Adrenal gland (tissue), 12 donors: Measurements from ENCODE around the gene CISH. TPM values are rescaled to one million over a fixed set of nuclear protein-coding genes. Genes with fewer than 3 reads are reported as not detected.

Experiments used
- DNase-seq, 7 donors: peaks; one replicate each; pipeline ENCODE4 v3.0.0-alpha.2; 2019 to 2020
- H3K27ac ChIP-seq, 5 donors: fragments of 200-600 bp; sonication (generic) in 4 of 5; 1 replicate in 3 of 5; 2 replicates in 2 of 5; pipeline versions ENCODE4 v1.5.1 to v1.8.0; 2016 to 2020; ENCODE audit warnings: mild to moderate bottlenecking in 1 of 5
- H3K27me3 ChIP-seq: fragments of 200-600 bp; 2 replicates; pipeline ENCODE4 v1.8.0; 2021
- H3K36me3 ChIP-seq, 2 donors: fragments of 200-600 bp; replicated peaks in 1 of 2; 1 replicate in 1 of 2; 2 replicates in 1 of 2; pipeline versions ENCODE4 v1.5.1 to v1.8.0; 2018 to 2022
- H3K4me1 ChIP-seq, 2 donors: fragments of 200-600 bp; replicated peaks in 1 of 2; 1 replicate in 1 of 2; 2 replicates in 1 of 2; pipeline versions ENCODE4 v1.5.1 to v1.8.0; 2018 to 2021
- H3K4me3 ChIP-seq, 4 donors: fragments of 200-600 bp; sonication (generic) in 3 of 4; one replicate each; pipeline ENCODE4 v1.5.1; 2016 to 2018
- H3K9me3 ChIP-seq, 3 donors: fragments of 200-600 bp; sonication (generic) in 1 of 3; replicated peaks in 1 of 3; 1 replicate in 2 of 3; 2 replicates in 1 of 3; pipeline versions ENCODE4 v1.5.1 to v1.8.0; 2016 to 2021
- CTCF ChIP-seq, 6 experiments: fragments of 450-650 bp in 4 of 6; fragments of 200-600 bp in 2 of 6; sonication (generic) in 1 of 6; IDR thresholded peaks; 1 replicate in 5 of 6; 2 replicates in 1 of 6; pipeline versions ENCODE4 v1.5.1 to v1.8.0; 2016 to 2021; ENCODE audit warnings: antibody characterized with exemption in 6 of 6, mild to moderate bottlenecking in 2 of 6, moderate library complexity in 1 of 6
- POLR2A ChIP-seq, 2 donors: fragments of 450-650 bp; IDR thresholded peaks; one replicate each; pipeline ENCODE4 v1.6.1; 2017; ENCODE audit warnings: antibody characterized with exemption in 2 of 2, mild to moderate bottlenecking in 2 of 2, moderate library complexity in 1 of 2
- WGBS, 4 donors: extraction: QIAGEN DNeasy Blood & Tissue Kit in 2 of 4; methylation state at CpG; one replicate each; pipeline versions ENCODE4 v1.1.5 to v1.1.7; 2013 to 2017; 5-methylcytosine and 5-hydroxymethylcytosine counted together
- intact Hi-C, 2 donors: fragments of 100-400 bp; cut with DNase I; formaldehyde crosslinking; loops; one replicate each; pipeline versions ENCODE4 v1.14.1 to v1.15.0; 2022 to 2023
- polyA plus RNA-seq, 3 donors: library from polyadenylated mRNA; stranded (reverse); fragments of 200-250 nt in 2 of 3; fragments of 350-450 nt in 1 of 3; fragmentation: Illumina TruSeq in 1 of 3; extraction: RNeasy Lipid Tissue Mini Kit (QIAGEN cat#74804) in 1 of 3; gene quantifications; one replicate each; pipeline ENCODE4 v1.2.3, GENCODE V29; 2013 to 2014
- total RNA-seq, 9 donors: library from RNA; depleted of rRNA in 4 of 9; stranded (reverse); fragments of >200 nt in 4 of 9; fragments of 120-200 nt in 1 of 9; fragmentation: NEBNext Ultra II Directional in 1 of 9; extraction: Animal tissue kit (Norgen Biotek cat#: 25700) in 1 of 9; gene quantifications; one replicate each; pipeline versions ENCODE4 v1.1.0 to v1.2.4, GENCODE V29; 2013 to 2023
- donor health status: healthy with polysubstance abuse.
- donor health status: Bipolar disorder and iron deficiency.
- donor health status: DM: yes; HTN: yes; CAD: no.
- donor health status: DM: no; HTN: no; CAD: no.
- donor health status: DM: no; HTN: no; CAD: no.
- donor health status: DM: yes; HTN: yes; CAD: no.

Gene CISH
- total and polyA plus RNA-seq, 12 donors: 1.8 to 12.6 (median 5.1) TPM

- no peaks in the 10 kb centered on the region for H3K27me3 ChIP-seq
- H3K36me3 ChIP-seq: peaks cover 0 to 18% of the 10 kb centered on the region in 2 donors
- no peaks in the 10 kb centered on the region for H3K9me3 ChIP-seq
- WGBS, 4 donors: 69 to 95% (median 80%) methylated on average over 3 to 4 of the region's 4 CpGs
- H3K27ac ChIP-seq: peak overlapping the region in 1 of 5 donors; percentile 97
- intact Hi-C loops: no loop called here
- H3K4me3 ChIP-seq: no peak overlapping the region
- H3K4me1 ChIP-seq: peaks cover 31 to 34% of the 10 kb centered on the region in 2 donors
- TF ChIP-seq POLR2A (IDR thresholded peaks at IDR 0.05): no peak
- TF ChIP-seq CTCF (IDR thresholded peaks at IDR 0.05): no peak
- no peak for DNase-seq
Measured at GRCh38 chr3:50603261-50604109, 8.1 kb downstream of the CISH start.

GRCh38 chr3:50602595-50603191 is 8.9 kb downstream of the CISH start:
- intact Hi-C loops: no loop called here
- DNase-seq: peak in 1 of 7 donors; percentile 14
- WGBS, 4 donors: 81 to 87% (median 84%) methylated on average over 8 to 9 of the region's 9 CpGs
- Histone ChIP-seq H3K9me3 (no peaks in the 10 kb centered on the region), H3K4me1 (peaks cover 31 to 34% of the 10 kb centered on the region in 2 donors), H3K4me3 (no peak overlapping the region), H3K27me3 (no peaks in the 10 kb centered on the region), H3K27ac (peak overlapping the region in 4 of 5 donors; percentile 87 to 97 (median 92)), H3K36me3 (peaks cover 0 to 18% of the 10 kb centered on the region in 2 donors)
- no peak for TF ChIP-seq POLR2A (IDR thresholded peaks at IDR 0.05)
- no peak for TF ChIP-seq CTCF (IDR thresholded peaks at IDR 0.05)

- intact Hi-C loops: no loop called here
- no peaks in the 10 kb centered on the region for H3K27me3 ChIP-seq
- H3K4me1 ChIP-seq: peaks cover 31 to 34% of the 10 kb centered on the region in 2 donors
- H3K4me3 ChIP-seq: peak overlapping the region in 1 of 4 donors; percentile 11
- peak overlapping the region; percentile 67 to 97 (median 88) for H3K27ac ChIP-seq
- DNase-seq: peak; percentile 92 to 98 (median 97)
- H3K9me3 ChIP-seq: no peaks in the 10 kb centered on the region
- TF ChIP-seq CTCF (IDR thresholded peaks at IDR 0.05) (no peak), POLR2A (IDR thresholded peaks at IDR 0.05) (peak in 1 of 2 donors; percentile 47)
- peaks cover 0 to 1% of the 10 kb centered on the region in 2 donors for H3K36me3 ChIP-seq
- 0 to 3% (median 1%) methylated on average over 6 to 14 of the region's 14 CpGs for WGBS, 4 donors
Measured at GRCh38 chr3:50600841-50601591, 10.6 kb downstream of the CISH start.
